ENCODE results near the gene EFCAB3.
"Not testable (repeated sequence)": the region's sequence is repeated elsewhere in the genome, so short reads cannot be mapped to it uniquely, and the experiment has no call there.

- not testable (repeated sequence) for TF ChIP-seq ZNF274 (IDR thresholded peaks at IDR 0.05; ENCODE audit: low read depth, low read length); SUZ12 (IDR thresholded peaks at IDR 0.05; ENCODE audit: extremely low read depth, insufficient read depth, insufficient read length)
Observed at GRCh38 chr17:62465271-62465670, 84.9 kb downstream of the EFCAB3 start.

All from NT2/D1 (cell line).